ENCODE results near the gene SMARCAL1. TPM values are rescaled to one million over a fixed set of nuclear protein-coding genes. Genes with fewer than 3 reads are reported as not detected.

SMARCAL1 gene
- total RNA-seq, 1 donor = 21.7 TPM

GRCh38 chr2:216428618-216429350, 16.5 kb downstream of the SMARCAL1 start:
- Histone ChIP-seq H3K79me2 (ENCODE audit: insufficient read depth, low read length) (no peaks in the 10 kb centered on the region), H3K4me3 (ENCODE audit: insufficient read depth, low read length) (no peak overlapping the region), H3K27me3 (ENCODE audit: insufficient read depth, low read length) (no peaks in the 10 kb centered on the region), H4K20me1 (ENCODE audit: insufficient read depth, low read length) (no peaks in the 10 kb centered on the region), H3K4me1 (ENCODE audit: insufficient read depth, low read length) (peaks cover 16% of the 10 kb centered on the region), H2AFZ (ENCODE audit: low read length) (no peak overlapping the region), H3K4me2 (ENCODE audit: insufficient read depth, low read length) (no peak overlapping the region), H3K27ac (ENCODE audit: low read depth, low read length) (no peak overlapping the region), H3K36me3 (ENCODE audit: insufficient read depth, low read length) (peaks cover 59% of the 10 kb centered on the region), H3K9me3 (ENCODE audit: low read depth, low read length) (no peaks in the 10 kb centered on the region)
- TF ChIP-seq CTCF (IDR thresholded peaks at IDR 0.05; ENCODE audit: extremely low read depth, low read depth, low read length) = no peak
- no peak for DNase-seq (ENCODE audit: insufficient read length, low spot score, missing footprints)

- H3K79me2 ChIP-seq (ENCODE audit: insufficient read depth, low read length) = no peaks in the 10 kb centered on the region
- TF ChIP-seq CTCF (IDR thresholded peaks at IDR 0.05; ENCODE audit: extremely low read depth, low read depth, low read length) = no peak
- DNase-seq (ENCODE audit: insufficient read length, low spot score, missing footprints) = no peak
- H3K4me3 ChIP-seq (ENCODE audit: insufficient read depth, low read length) = no peak overlapping the region
- no peak overlapping the region for H2AFZ ChIP-seq (ENCODE audit: low read length)
- H3K4me1 ChIP-seq (ENCODE audit: insufficient read depth, low read length) = peaks cover 16% of the 10 kb centered on the region
- H3K27me3 ChIP-seq (ENCODE audit: insufficient read depth, low read length) = no peaks in the 10 kb centered on the region
- H4K20me1 ChIP-seq (ENCODE audit: insufficient read depth, low read length) = no peaks in the 10 kb centered on the region
- H3K4me2 ChIP-seq (ENCODE audit: insufficient read depth, low read length) = no peak overlapping the region
- no peak overlapping the region for H3K27ac ChIP-seq (ENCODE audit: low read depth, low read length)
- H3K36me3 ChIP-seq (ENCODE audit: insufficient read depth, low read length) = peaks cover 59% of the 10 kb centered on the region
- H3K9me3 ChIP-seq (ENCODE audit: low read depth, low read length) = no peaks in the 10 kb centered on the region
Measured at GRCh38 chr2:216429428-216429827, 17.1 kb downstream of the SMARCAL1 start.

GRCh38 chr2:216430811-216431530, 18.7 kb downstream of the SMARCAL1 start:
- Histone ChIP-seq H2AFZ (ENCODE audit: low read length) (no peak overlapping the region), H4K20me1 (ENCODE audit: insufficient read depth, low read length) (no peaks in the 10 kb centered on the region), H3K79me2 (ENCODE audit: insufficient read depth, low read length) (no peaks in the 10 kb centered on the region), H3K27ac (ENCODE audit: low read depth, low read length) (no peak overlapping the region), H3K4me3 (ENCODE audit: insufficient read depth, low read length) (no peak overlapping the region), H3K27me3 (ENCODE audit: insufficient read depth, low read length) (no peaks in the 10 kb centered on the region), H3K36me3 (ENCODE audit: insufficient read depth, low read length) (peaks cover 58% of the 10 kb centered on the region), H3K4me2 (ENCODE audit: insufficient read depth, low read length) (no peak overlapping the region), H3K4me1 (ENCODE audit: insufficient read depth, low read length) (peaks cover 16% of the 10 kb centered on the region), H3K9me3 (ENCODE audit: low read depth, low read length) (no peaks in the 10 kb centered on the region)
- no peak for TF ChIP-seq CTCF (IDR thresholded peaks at IDR 0.05; ENCODE audit: extremely low read depth, low read depth, low read length)
- no peak for DNase-seq (ENCODE audit: insufficient read length, low spot score, missing footprints)

GRCh38 chr2:216431531-216431856, 19.2 kb downstream of the SMARCAL1 start:
- Histone ChIP-seq H3K4me1 (ENCODE audit: insufficient read depth, low read length) (peaks cover 16% of the 10 kb centered on the region), H3K36me3 (ENCODE audit: insufficient read depth, low read length) (peaks cover 58% of the 10 kb centered on the region), H3K4me3 (ENCODE audit: insufficient read depth, low read length) (no peak overlapping the region), H2AFZ (ENCODE audit: low read length) (no peak overlapping the region), H3K9me3 (ENCODE audit: low read depth, low read length) (no peaks in the 10 kb centered on the region), H4K20me1 (ENCODE audit: insufficient read depth, low read length) (no peaks in the 10 kb centered on the region), H3K4me2 (ENCODE audit: insufficient read depth, low read length) (no peak overlapping the region), H3K79me2 (ENCODE audit: insufficient read depth, low read length) (no peaks in the 10 kb centered on the region), H3K27me3 (ENCODE audit: insufficient read depth, low read length) (no peaks in the 10 kb centered on the region), H3K27ac (ENCODE audit: low read depth, low read length) (no peak overlapping the region)
- no peak for TF ChIP-seq CTCF (IDR thresholded peaks at IDR 0.05; ENCODE audit: extremely low read depth, low read depth, low read length)
- DNase-seq (ENCODE audit: insufficient read length, low spot score, missing footprints) = no peak
